Effector memory CD4-positive, alpha-beta T cell (primary cell): Measurements from ENCODE around the gene GRAMD2B.

ENCODE experiments used
- DNase-seq, 3 donors: peaks; one replicate each; pipeline ENCODE4 v3.0.0-alpha.2; 2020
- H3K27ac ChIP-seq: 2 replicates; pipeline ENCODE4 v1.7.0; 2013; ENCODE audit warnings: mild to moderate bottlenecking, low read length, moderate library complexity; ENCODE audit not compliant: insufficient read depth, poor library complexity, severe bottlenecking
- H3K27me3 ChIP-seq: replicated peaks from 2 replicates; pipeline ENCODE4 v1.7.0; 2013; ENCODE audit warnings: mild to moderate bottlenecking, low read length; ENCODE audit not compliant: insufficient read depth, control insufficient read depth, poor library complexity, severe bottlenecking
- H3K36me3 ChIP-seq: 2 replicates; pipeline ENCODE4 v1.7.0; 2013; ENCODE audit warnings: mild to moderate bottlenecking, low read length, moderate library complexity; ENCODE audit not compliant: control insufficient read depth, insufficient read depth
- H3K4me1 ChIP-seq: 2 replicates; pipeline ENCODE4 v1.7.0; 2013; ENCODE audit warnings: low read length, mild to moderate bottlenecking; ENCODE audit not compliant: control insufficient read depth, insufficient read depth, poor library complexity, severe bottlenecking
- H3K4me3 ChIP-seq: 2 replicates; pipeline ENCODE4 v1.7.0; 2013; ENCODE audit warnings: low read length, low read depth, mild to moderate bottlenecking; ENCODE audit not compliant: insufficient read depth, poor library complexity, severe bottlenecking
- H3K9me3 ChIP-seq: 2 replicates; pipeline ENCODE4 v1.7.0; 2013; ENCODE audit warnings: mild to moderate bottlenecking, low read length, moderate library complexity; ENCODE audit not compliant: control insufficient read depth

The GRAMD2B gene

DNA sequence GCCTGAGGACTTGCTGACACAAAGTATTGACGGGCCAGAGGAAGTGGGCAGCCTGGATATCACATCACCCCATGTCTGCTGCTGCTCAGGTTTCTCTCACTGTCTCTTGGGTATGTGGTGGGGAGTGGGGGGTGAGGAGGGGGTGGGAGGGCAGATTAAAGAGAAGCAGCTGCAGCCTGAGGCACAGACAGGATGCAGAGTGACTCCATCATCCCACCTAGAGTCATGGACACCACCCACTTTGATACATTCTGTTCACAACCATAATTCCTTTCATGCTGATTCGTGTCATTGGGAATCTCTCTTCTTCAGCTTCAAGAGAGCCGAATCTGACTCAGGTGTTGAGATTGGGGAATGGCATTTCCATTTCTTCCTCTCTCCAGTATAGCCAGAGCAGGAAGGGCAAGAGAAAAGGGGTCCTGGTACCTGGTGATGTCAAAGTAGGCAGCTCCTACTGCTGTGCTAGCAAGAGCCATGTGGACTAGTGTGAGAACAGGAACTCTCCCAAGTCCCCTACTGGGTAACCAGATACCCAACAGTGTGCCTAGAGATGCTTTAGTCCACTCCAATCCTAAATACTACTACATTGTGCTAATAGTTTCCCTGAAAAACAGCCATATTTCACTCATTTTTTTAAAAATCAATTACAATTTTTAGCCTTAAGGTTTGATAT, 22.4 kb downstream of the GRAMD2B start:
- no peaks in the 10 kb centered on the region for H3K36me3 ChIP-seq
- H3K27ac ChIP-seq = no peak overlapping the region
- H3K27me3 ChIP-seq = no peaks in the 10 kb centered on the region
- no peak overlapping the region for H3K4me3 ChIP-seq
- peaks cover 3% of the 10 kb centered on the region for H3K4me1 ChIP-seq
- H3K9me3 ChIP-seq = no peaks in the 10 kb centered on the region
- no peak for DNase-seq

DNA sequence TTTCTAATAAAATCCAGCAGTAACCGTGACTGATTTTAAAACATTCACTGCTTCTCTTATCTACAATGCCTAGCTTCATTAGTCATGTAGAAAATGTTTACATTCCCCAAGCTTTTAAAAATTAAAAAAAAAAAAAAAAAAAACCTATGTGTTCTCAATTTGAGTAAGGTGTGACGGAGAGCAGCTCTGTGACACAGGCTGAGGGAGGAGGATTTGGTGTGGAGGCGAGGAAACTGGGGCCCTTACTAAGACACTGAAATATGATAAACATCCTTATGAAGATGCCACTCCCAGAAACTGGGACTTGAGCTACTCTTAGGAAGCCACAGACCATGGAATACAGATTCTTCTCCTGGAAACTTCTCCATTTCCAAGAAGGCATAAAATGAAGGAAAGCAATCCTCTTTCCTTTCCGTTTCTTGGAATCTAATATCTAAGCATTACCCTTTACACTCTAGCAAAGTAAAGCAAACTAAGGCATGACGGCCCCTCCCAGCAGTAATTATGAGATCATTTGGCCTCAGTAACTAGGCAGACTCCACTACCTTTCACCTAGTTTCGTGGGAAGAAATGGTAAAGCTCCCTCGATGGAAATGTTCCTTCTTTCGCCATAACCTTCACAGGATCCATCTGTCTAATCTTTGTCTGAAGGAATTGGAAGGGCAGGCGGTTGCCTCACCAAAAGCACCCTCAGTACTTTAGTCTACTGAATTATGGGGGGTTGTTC, 23.5 kb downstream of the GRAMD2B start:
- no peaks in the 10 kb centered on the region for H3K27me3 ChIP-seq
- H3K9me3 ChIP-seq = no peaks in the 10 kb centered on the region
- H3K27ac ChIP-seq = no peak overlapping the region
- H3K36me3 ChIP-seq = no peaks in the 10 kb centered on the region
- peaks cover 8% of the 10 kb centered on the region for H3K4me1 ChIP-seq
- DNase-seq = no peak
- no peak overlapping the region for H3K4me3 ChIP-seq

DNA sequence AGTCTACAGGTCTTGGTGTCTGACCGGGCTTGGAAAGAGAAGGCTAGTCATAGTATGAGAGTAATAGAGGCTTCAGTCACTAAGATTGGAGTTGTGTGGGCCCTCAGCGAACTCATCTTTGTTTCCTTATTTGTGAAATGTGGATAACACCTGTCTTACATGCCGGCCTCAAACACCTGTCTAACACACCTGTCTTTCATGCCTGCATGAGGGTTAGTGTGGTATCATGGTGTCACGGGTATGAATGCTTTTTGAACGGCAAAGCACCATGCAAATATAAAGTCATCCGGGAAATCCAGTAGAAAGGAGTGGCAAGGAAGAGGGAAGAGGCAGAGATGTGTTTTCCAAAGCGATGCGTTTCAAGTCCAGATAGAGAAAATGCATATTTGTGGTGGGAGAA, 25.5 kb downstream of the GRAMD2B start:
- Histone ChIP-seq H3K9me3 (no peaks in the 10 kb centered on the region), H3K36me3 (no peaks in the 10 kb centered on the region), H3K27ac (no peak overlapping the region), H3K27me3 (no peaks in the 10 kb centered on the region), H3K4me3 (no peak overlapping the region), H3K4me1 (peaks cover 8% of the 10 kb centered on the region)
- no peak for DNase-seq

DNA sequence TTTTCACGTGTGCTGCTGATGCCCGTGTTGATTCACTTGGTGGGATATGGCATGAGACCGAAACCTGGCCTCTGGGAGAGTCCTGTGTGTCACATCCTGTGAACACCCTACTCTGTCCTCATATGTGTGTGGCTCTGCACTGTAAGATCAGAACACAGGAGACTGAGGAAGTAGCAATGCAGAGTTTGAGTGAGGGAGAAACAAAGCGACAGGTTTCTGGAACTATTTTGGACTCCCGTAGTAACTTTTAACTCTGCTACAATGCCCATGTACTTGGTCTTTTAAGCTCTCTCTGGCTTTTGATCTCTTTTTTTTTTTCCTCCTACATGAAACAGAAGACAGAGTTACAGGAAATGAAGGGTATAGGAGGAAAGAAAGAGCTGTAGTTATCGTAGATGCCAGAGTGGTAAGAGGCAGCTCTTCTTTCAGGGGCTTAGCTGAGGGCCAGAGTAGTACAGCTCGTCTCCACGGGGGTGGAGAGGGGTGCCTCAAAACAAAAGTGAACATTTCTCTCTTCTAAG, 26.6 kb downstream of the GRAMD2B start:
- H3K4me1 ChIP-seq = peaks cover 8% of the 10 kb centered on the region
- peak overlapping the region; percentile 36 for H3K4me3 ChIP-seq
- H3K36me3 ChIP-seq = no peaks in the 10 kb centered on the region
- DNase-seq = peak; percentile 27 to 54 (median 34)
- peak overlapping the region; percentile 75 for H3K27ac ChIP-seq
- no peaks in the 10 kb centered on the region for H3K9me3 ChIP-seq
- H3K27me3 ChIP-seq = no peaks in the 10 kb centered on the region

DNA sequence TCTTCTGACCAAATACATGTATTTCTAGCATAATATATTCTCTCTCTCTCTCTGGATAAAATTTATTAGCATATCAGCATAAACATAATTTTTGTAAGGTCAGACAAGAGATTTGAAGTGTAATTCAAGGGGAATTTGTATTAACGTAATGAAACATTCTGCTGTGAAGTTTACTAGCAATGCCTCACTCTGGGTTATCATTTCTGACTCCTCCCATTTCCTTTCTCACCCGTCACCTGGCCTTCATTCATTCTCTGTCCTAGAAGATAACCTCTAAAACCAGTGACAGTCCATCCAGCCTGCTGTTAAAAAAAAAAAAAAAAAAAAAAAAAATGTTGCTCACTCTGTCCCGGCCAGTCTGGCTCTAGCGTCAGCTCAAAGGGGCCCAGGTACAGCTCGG, 27.1 kb downstream of the GRAMD2B start:
- Histone ChIP-seq H3K4me3 (peak overlapping the region; percentile 36), H3K4me1 (peaks cover 8% of the 10 kb centered on the region), H3K27ac (peak overlapping the region; percentile 75), H3K36me3 (no peaks in the 10 kb centered on the region), H3K27me3 (no peaks in the 10 kb centered on the region), H3K9me3 (no peaks in the 10 kb centered on the region)
- DNase-seq = peak in 1 of 3 donors; percentile 8

DNA sequence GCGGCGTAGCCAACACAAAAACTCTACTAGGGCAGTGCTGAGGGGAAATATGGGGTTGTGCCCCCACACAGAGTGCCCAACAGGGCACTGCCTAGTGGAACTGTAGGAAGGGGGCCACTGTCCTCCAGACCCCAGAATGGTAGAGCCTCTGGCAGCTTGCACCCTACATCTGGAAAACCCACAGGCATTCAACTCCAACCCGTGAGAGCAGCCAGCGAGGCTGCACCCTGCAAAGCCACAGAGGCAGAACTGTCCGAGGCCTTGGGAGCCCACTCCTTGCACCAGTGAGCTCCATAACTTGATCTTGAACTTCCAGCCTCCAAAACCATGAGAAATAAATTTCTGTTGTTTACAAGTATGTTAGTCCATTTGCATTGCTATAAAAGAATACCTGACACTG, 27.7 kb downstream of the GRAMD2B start:
- Histone ChIP-seq H3K27ac (peak overlapping the region; percentile 75), H3K9me3 (no peaks in the 10 kb centered on the region)

DNA sequence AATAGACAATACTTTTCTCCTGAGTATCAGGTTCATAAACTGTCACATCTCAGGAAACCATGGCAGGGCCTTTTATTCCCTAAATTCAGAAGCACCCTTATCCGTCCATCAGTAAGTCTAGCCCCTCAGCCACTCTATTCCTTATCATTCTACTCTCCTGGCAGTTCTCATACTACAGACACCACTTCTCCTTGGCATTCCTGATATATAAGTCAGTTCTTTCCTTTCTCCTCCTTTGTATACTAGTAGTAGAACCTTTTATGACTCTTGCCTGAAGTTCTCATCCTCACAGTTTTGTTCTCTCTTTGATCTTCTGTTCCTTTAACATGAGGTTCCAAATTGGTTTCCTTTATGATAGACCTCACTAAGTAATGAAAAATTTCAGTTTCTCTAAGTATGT, 29.3 kb downstream of the GRAMD2B start:
- H3K4me1 ChIP-seq = peaks cover 8% of the 10 kb centered on the region
- H3K27me3 ChIP-seq = no peaks in the 10 kb centered on the region
- no peaks in the 10 kb centered on the region for H3K9me3 ChIP-seq
- H3K27ac ChIP-seq = no peak overlapping the region
- no peak for DNase-seq
- H3K4me3 ChIP-seq = no peak overlapping the region
- H3K36me3 ChIP-seq = no peaks in the 10 kb centered on the region

More for the DNA sequence above, 27.7 kb downstream of the GRAMD2B start:
- H3K4me3 ChIP-seq = peak overlapping the region; percentile 36
- H3K4me1 ChIP-seq = peaks cover 8% of the 10 kb centered on the region
- no peaks in the 10 kb centered on the region for H3K27me3 ChIP-seq
- DNase-seq = no peak
- no peaks in the 10 kb centered on the region for H3K36me3 ChIP-seq

DNA sequence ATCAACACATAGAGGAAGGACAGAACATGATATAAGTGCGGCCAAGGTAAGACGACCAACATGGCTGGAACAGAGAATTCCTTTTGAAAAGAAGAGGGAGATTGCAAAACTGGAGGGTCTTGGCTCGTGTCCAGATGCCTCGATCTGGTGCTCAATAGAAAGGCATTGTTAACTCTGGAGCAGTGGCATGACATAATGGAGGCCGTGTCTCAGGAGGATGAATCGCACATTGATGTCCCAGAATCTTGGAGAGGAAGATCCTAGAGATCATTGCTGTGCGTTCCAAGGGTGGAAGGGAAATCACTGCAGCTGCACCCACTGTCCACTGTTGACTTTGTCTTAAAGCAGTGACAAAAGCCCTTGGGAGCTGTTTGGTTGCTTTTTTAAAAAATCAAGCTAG, 30.9 kb downstream of the GRAMD2B start:
- H3K27me3 ChIP-seq = no peaks in the 10 kb centered on the region
- no peaks in the 10 kb centered on the region for H3K36me3 ChIP-seq
- H3K27ac ChIP-seq = no peak overlapping the region
- H3K4me3 ChIP-seq = no peak overlapping the region
- no peaks in the 10 kb centered on the region for H3K9me3 ChIP-seq
- H3K4me1 ChIP-seq = peaks cover 8% of the 10 kb centered on the region
- no peak for DNase-seq

DNA sequence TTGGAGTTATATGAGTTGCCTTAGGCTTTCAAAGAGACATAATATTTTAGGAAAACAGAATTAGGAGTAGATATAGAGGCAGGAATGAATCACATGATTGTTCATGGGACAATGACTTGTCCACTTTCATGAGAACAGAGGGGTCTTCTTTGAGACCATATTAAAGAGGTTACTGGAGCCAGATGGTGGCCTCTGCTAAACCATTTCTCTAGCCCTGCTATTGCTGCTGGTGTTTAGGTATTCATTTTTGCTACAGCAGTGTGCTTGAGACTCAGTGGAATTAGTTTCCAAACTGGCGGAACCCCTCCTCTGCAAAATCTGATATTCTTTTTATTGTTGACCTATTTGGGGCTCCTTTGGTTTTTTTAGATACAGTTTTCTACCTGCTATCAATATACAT, 31.3 kb downstream of the GRAMD2B start:
- Histone ChIP-seq H3K36me3 (no peaks in the 10 kb centered on the region), H3K4me3 (no peak overlapping the region), H3K27me3 (no peaks in the 10 kb centered on the region), H3K9me3 (no peaks in the 10 kb centered on the region), H3K4me1 (peaks cover 8% of the 10 kb centered on the region), H3K27ac (no peak overlapping the region)
- DNase-seq = no peak

DNA sequence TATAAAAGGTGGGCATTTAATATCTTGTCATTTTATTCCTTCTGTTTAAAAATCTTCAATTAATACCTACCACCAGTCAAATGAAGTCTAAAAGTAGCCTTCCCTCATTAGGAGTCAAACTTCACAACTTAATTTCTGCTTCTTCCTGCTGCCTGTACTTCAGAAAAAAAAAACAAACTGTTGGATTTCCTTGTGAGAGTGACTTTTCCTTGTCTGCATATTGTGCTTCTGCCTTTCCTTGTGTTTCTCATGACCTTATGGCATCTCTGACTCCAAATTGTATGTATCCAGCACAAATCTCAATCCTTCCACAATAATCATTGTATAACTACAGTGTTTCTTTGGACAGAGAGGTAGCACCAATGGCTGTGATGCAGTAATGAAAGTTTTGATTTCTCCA, 32.1 kb downstream of the GRAMD2B start:
- Histone ChIP-seq H3K27me3 (no peaks in the 10 kb centered on the region), H3K36me3 (no peaks in the 10 kb centered on the region), H3K27ac (no peak overlapping the region), H3K4me1 (peaks cover 8% of the 10 kb centered on the region), H3K4me3 (no peak overlapping the region), H3K9me3 (no peaks in the 10 kb centered on the region)
- no peak for DNase-seq
